Stimulated activated CD8-positive, alpha-beta memory T cell treated with anti-CD3 and anti-CD28 coated beads, Interleukin-4, amount 100 ng/mL, for 24 hours (primary cell): Measurements from ENCODE around the gene AFG3L2.
A peak's percentile ranks its signal among the peaks of the same experiment; 100 is the strongest.

ENCODE experiments used
- DNase-seq: peaks from one replicate; pipeline ENCODE4 v3.0.0-alpha.2; 2020; ENCODE audit warnings: low read depth

AFG3L2 gene

DNA sequence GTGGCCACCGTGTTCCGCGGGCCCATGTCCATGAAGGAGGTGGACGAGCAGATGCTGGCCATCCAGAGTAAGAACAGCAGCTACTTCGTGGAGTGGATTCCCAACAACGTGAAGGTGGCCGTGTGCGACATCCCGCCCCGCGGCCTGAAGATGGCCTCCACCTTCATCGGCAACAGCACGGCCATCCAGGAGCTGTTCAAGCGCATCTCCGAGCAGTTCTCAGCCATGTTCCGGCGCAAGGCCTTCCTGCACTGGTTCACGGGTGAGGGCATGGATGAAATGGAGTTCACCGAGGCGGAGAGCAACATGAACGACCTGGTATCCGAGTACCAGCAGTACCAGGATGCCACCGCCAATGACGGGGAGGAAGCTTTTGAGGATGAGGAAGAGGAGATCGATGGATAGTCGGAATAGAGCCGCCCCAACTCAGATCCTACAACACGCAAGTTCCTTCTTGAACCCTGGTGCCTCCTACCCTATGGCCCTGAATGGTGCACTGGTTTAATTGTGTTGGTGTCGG is 51.2 kb downstream of the AFG3L2 start:
- DNase-seq, result no peak

DNA sequence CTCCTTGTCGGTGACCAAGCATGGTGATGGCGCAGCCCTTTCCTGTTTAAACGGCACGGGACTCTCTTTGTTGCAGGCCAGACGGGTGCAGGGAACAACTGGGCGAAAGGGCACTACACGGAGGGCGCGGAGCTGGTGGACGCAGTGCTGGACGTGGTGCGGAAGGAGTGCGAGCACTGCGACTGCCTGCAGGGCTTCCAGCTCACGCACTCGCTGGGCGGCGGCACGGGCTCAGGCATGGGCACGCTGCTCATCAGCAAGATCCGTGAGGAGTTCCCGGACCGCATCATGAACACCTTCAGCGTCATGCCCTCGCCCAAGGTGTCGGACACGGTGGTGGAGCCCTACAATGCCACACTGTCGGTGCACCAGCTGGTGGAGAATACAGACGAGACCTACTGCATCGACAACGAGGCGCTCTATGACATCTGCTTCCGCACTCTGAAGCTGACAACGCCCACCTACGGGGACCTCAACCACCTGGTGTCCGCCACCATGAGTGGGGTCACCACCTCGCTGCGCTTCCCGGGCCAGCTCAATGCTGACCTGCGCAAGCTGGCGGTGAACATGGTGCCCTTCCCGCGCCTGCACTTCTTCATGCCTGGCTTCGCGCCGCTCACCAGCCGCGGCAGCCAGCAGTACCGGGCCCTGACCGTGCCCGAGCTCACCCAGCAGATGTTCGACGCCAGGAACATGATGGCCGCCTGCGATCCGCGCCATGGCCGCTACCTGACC is 51.9 kb downstream of the AFG3L2 start:
- DNase-seq, result no peak

DNA sequence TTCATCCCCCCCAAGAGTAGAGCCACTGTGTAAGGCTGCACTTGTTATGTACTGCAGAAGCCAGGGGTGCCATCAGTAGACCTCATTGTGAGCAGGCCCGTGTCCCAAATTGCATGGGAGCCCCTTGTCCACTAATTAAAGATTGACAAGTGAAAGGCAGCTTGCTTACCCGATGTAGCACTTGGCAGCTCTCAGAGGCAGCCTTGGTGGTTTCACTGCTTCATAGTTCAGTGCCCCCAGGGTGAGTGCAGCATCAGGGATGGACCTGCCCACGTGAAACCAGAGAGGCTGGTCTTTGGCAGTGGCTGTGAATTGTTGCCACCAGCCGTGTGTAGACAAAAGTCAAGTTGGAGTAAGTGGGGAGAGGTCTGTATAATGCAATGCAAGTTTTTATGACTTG is 55.7 kb downstream of the AFG3L2 start:
- no peak for DNase-seq

DNA sequence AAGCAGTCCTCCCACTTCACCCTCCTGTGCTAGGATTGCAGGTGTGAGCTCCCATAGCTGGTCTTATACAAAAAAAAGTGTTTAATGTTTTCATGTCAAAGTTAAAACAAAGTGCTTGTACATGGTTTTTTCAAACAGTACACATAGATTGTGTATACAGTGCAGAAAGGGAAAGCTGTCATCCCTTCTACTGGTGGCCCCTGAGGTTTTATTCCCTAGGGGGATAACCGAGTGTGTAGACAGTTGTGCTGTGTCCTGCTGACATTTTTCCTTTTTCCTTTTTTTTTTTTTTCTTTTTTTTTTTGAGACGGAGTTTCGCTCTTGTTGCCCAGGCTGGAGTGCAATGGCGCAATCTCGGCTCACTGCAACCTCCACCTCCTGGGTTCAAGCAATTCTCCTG is 58.2 kb downstream of the AFG3L2 start:
- no peak for DNase-seq

DNA sequence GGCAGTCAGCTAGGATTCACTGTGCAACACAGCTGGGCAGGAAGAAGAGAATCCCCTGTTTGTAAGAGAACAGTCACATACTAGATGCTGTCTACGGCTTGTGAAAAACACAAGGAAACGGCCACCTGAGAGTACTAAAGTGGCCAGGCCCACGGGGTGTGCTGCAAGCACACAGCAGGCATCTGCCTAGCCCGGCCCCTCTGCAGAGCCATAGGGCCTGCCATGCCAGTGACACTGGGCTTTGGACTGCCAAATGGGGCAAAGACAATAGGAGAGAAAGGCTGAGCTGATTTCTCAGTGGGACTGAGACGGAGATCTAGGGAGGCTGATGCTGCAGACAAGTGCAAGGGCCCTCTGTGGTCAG is 58.7 kb downstream of the AFG3L2 start:
- no peak for DNase-seq

DNA sequence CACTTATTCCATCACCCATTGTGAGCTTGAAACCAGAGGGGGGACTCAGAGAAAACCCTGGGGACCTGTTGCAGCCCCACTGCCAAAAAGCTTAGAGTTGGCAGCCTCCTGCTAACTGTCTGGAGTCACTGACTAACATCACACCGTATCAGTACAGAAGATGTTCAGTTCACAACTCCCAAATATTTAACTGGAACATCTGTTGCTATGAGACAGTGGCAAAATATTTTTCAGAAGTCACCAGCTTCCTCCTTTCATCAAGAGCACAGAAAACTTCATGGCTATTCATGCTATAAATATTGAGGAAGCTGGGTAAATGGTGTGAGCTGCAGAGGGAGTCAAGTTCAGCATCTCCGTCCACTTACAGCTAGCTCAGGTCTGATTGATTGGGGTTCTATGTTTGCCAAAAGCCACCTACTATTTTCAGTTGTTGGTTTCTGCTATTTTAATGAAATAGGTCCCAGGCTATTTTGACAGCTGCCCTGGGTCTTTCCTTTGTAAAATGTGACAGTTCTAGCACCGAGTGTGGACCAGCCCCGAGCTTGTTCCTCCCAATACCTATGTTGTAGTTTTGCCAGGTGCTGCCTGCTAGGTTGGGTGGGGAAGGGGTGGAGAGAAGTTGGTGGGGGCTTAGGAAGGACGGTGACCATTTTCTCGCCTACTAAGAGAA is 59.2 kb downstream of the AFG3L2 start:
- DNase-seq, result no peak

DNA sequence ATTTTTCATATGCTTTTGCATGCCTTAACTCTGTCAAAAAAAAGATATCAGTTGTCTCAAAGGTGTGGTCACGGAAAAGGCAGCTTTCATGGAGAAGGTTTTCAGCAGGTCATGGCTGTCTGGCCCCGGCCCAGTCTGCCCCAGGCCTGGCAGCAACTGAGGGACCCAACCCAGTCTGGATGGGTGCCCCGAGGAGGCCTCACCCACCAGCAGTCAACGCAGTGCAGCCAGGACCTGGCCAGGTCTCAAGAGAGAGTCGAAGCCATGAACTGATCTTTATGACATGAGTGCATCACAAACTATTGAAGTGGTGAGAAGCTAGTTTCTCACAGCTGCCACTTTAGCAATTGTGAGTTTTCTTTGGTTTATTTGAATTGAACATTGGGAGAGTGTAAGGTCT is 61.1 kb downstream of the AFG3L2 start:
- DNase-seq, result no peak

DNA sequence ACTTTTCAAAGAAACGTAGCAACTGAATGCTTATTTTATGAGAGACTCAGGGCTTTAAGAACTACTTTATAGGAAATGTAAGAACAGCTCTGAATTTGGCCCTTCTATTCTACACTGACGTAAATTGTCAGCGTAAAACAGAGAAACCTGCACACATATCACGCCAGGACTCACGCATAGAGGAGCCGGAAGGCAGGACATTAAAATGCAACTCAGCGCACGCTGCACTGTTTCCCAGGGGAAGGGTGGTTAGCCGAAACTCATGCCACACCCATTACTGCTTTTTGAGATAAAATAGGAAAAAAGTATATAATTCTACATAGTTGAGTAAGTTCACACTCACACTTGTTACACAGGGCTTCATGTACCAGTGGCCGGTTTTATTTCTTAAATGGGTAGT is 61.5 kb downstream of the AFG3L2 start:
- DNase-seq, result no peak

DNA sequence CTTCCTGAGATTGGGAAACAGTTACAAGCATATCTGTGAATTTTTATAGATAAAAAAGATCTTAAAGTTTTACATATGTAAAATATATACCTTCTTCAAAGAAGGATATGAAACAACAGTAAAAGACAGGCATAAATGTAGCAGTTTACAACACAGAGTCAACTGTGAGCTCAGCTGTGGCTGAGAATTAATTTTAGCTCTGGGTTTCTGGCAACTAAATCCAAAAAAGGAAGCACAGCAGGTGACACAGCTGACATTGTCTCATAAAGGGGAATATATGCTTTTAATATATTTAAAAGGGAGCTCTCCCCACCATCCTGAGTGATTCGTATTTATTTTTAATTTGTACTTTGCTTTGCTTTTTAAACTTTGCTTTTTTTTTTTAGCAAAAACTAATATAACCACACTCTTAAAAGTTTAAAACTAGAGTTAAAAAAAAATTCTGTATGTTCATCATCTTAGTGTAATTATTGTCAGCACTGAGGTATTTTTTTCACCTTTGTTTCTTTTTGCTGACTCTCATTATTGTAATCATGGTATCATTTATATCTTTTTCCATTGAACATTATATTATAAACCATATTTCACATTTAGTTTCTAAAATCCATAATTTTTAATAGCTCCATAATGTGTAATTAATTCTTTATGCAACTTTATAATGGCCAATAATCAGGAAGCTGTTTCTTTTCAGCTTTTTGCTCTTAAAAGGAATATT is 62.3 kb downstream of the AFG3L2 start:
- DNase-seq, result no peak

DNA sequence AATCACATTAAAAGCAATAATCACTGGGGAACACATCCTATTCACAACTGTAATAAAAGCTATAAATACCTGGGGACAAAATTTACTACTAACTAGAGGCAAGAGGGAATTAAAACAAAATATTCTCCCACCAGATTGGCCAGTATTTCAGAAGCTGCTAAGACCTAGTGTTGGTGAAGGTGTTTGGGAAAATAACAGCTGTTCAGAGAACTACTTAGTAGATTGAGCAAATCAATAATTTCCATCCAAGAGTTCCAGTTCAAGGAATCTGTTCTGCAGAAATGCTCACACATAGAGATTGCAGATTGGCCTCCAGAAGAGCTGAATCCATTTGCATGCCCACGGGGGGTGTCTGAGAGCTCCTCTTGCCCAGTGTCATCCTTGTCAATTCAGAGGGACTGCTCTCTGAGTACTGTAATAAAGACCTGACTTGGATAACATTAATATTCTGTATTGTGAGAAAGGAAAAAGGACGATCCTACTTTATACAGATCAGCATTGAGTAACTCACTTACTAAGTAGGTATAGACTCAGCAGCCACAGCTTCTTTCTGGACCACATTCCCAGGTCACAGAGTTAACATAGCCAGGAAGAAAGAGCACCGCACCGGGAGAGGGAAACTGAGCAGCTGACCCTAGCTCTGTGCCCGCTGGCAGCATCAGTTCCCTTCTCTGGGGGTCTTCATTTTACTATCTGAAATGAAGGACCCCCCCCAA is 63.3 kb downstream of the AFG3L2 start:
- no peak for DNase-seq

DNA sequence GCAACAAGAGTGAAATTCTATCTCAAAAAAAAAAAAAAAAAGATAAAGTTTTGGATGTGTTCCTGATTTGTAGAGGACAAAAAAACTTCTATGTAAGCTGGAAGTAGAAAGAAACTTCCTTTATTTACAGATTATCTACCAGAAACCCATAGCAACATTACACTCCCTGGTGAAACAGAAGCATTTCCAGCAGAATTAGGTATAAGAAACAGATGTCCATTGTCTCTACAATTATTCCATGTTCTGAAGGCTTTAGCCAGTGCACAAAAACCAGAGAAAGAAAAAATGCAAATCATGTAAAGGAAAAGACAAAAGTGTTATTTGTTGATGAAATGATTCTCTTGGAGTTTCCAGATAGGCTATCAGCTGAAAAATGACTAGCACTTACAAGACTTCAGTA is 64.1 kb downstream of the AFG3L2 start:
- DNase-seq, result no peak

DNA sequence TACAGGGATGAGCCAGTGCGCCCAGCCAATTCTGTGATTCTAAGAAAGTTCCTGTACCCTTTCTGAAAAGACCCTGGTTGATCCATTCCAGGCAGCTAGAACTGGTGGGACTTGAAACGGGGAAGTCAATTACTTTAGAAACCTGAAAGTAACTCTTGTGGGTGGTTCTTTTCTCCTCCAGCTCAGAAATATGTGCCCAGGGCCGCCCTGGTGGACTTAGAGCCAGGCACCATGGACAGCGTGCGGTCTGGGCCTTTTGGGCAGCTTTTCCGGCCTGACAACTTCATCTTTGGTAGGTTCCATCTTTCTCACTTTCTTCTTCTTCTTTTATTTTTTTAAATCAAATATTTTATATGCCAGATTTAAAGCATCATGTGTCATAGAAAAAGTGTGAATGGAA is 66.3 kb downstream of the AFG3L2 start:
- no peak for DNase-seq

DNA sequence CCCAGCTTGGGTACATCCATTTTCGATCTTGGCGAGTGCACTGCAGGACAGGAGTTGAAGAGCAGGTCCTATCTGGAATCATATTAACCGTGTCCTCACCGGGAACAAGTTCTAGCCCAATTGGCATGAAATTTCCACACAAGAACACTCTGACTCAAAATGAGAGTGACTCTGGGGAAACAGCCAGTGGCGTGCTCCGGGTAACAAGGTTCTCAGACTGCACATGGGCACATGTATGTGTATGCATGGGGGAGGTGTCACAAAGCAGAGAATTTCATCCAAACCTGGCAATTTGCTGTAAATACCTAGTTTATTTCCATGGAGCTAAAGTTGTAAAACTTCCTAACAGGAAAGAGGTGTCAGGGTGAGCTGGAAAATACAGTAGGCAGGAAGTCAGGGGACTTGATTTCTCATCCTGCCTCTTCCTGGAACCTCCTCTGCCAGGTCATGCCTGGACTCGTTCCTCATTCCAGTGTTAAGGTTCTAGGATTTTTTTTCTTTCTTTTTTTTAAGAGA is 67.3 kb downstream of the AFG3L2 start:
- DNase-seq, result no peak

DNA sequence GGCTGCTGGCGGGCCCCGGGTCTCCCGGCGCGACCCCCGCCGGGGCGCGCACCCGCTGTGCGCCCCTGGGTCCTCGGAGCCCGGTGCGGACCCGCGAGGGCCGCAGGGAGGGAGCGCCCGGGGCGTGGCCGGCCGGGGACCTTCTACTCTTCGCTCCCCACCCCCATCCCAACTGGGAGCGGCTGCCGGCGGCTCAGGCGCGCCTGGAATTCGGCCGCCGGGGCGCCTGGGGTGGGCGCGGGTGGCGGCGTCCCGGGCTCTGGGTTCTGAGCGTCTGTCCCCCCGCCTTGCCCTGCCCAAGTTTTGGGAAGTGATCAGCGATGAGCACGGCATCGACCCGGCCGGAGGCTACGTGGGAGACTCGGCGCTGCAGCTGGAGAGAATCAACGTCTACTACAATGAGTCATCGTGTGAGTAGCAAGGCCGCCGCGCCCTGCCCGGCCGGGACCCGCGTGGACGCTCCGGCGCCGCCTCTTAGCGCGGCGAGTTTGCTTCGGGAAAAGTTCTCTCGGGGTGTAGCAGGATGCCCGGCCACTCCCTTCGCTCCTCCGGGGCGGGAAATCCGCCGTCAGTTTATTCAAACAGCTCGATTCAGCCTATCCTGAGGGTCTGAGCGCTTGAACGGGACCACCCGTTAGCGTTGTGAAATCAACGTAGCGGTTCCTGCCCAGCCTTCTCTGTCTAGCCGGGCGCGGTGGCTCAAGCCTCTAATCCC is 68.5 kb downstream of the AFG3L2 start:
- DNase-seq, result no peak

DNA sequence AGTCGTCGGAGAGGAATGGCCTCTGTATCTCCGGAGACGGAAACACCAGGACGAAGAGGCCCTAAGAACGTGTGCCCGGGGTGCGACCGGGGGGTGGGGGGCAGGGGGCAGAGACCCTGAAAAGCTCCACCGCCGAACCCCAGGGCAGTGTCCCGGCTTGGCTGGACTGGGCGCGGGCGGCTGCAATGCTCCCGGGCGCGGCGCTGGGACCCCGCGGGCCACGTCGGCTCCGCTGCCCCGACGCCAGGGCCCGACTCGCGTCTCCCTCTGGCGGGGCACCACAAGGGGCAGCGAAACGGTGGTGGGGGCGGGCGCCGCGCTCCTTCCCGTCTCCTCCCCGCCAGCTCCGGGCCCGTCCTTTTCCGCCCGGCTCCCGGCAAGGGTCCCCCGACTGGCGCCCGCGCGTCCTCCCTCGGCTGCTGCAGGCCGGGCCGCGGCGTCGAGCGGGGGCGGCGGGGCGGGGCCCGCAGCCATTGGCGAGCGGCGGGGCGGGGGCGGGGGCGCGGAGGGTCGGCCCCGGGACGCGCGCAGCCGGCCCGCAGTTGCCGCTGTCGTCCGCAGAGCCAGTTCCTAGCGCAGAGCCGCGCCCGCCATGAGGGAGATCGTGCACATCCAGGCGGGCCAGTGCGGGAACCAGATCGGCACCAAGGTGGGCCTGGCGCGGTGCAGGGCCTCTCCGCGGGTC is 69.2 kb downstream of the AFG3L2 start, which contains the start of gene TUBB6:
Gene TUBB6 (plus strand): TSS at position 541 of the 685 bp plus-strand sequence. CDS start 52 bp downstream, at position 593.
- peak; percentile 27 for DNase-seq

DNA sequence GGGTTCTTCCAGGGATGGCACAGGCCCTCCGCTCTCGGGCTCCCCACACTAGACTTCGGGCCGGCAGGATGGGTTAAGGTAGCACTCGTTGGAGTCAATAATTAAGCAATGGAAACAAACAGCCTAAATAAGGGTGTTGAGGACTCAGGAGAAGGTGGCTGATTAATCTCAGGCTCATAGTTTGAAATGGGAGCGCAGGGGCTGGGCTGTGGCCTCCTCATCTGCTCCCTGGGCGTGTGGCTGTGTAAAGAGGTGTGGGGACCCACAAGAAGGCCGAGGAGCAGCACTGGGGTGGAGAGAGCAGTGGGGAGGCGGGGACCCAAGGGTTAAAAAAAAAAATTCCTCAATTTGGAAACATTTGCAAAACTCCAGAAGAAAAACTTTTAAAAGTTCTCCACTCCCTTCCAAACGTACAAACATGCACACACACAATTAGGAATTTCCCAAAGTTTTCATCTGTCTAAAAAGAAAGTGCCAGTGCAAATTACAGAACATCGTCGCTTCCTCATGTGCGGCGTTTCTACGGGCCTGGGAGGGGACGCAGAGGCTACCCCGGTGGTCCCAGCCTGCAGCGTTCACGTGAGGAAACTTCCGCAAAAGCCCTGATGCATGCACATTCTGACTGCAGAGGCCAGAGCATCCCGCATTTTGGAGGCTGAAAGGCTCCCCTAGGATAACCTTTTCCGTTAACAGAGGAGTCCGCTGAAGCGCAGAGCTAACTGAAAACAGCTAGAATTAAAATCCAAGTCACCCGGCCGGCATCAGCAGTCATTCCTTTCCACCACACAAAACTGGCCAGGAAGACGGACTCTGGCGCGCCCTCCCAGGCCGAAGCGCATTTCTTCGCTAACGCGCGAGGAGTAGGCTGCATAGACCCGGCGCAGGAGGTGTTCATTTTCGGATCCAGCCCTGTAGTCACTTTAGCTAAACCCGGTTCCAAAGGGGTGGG is 70.0 kb downstream of the AFG3L2 start:
- DNase-seq, result no peak

DNA sequence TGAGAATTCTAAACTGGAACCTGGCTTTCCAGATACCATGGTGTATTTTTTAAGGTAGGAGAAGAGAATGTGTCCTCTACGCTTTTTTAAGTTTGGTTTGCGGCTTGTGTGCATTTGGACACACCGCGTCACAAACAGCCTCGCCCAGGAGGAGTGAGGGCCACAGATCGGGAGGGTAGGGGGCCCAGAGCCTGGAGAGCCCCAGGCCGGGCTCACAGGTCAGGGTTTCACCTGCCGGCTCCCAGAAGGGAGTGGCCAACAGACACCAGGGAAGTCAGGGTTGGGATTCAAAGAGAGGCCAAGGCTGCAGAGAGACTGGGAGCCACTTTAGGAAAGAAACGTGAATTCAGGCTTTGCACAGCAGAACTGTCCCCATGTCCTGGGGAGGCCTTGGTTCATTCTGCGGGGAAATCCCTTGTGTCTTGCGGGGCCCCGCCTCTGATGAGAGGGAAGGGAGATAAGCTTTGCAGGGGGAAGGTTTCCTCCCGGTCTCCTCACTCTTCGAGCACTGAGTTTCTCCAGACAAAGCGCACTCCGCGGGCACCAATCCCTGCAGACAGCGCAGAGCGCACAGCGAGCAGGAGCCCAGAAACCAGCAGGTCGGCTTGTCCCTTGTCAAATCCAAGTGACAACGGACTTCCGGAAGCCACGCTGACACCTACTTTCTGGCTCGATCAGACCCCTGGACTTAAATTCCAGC is 70.9 kb downstream of the AFG3L2 start:
- DNase-seq, result no peak

DNA sequence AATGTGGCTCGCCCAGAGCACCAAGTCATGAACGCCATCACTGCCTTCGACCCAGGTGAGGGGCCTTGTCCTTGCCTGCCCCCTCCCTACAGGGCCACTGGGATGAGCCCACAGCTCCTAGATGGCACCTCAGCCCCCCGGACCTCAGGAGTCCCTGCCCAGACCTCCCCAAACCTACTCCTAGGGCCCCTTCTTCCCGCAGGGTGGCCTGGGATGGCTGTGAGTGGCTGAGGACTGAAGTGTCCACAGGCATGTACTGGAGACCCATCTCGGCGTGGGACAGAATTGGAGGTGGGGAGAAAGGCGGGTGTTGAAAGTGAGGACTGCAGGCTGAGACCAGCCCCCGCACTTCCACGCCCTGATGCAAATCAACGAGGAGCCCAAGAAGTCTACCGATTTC is 71.8 kb downstream of the AFG3L2 start:
- no peak for DNase-seq
